GM21576 (cell line): Measurements from ENCODE around the gene PRDM1.

Source experiments
- ATAC-seq: cut with Tn5 transposase; IDR thresholded peaks from one replicate; pipeline ENCODE4 v1.9.1; 2021; ENCODE audit warnings: mild to moderate bottlenecking, moderate library complexity; ENCODE audit not compliant: unreplicated experiment

The PRDM1 gene

DNA sequence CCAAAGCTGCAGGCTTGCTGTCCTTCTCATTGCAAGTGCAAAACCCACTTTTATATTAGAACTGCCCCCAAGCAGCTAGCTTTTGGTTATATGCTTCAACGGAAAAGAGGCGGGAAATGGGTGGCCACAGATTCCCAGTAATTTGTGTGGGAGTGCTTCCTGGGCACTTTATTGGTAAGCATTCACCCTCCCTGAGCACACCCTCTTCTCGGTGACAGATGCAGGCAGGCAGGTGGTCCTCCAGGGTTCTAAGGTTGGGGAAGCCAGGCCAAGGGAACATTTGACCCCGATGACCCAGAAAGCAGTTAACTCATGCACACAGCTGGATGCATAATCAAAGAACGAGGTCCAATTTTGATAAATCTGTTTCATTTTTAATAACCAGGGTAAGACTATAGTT is 29.1 kb downstream of the PRDM1 start:
- no peak for ATAC-seq

DNA sequence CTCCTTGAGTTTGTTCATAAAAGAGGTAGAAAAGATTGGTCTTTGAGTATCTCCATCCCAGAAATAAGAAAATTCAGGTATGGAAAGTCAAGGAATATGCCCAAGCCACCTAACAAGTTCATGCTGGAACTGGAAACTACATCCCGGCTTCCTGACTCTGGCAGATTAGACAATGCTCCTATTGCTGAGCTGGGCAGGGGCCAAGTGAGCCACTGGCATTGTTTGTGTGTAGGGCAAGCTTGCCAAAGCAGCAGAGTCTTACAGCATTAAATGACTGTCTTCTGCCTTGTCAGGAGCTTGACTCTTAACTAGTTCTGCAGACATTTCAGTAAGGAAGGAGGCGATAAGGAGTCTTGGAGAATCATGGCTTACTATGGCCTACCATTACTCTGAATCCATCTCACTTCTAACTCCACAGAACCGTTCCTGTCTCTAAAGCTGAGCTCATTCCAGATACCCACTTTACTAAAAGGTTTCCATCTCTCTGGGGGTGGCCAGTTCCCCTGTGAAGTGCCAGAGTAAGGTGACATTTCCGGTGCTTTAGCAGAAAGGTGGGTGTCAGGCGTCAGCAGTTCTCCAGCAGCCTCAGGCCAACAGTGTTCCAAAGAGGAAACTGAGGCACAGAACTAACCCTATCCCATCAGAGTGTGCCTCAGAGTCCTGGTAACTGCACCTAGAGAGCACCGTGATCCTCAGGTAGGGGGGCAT is 30.1 kb downstream of the PRDM1 start:
- ATAC-seq = no peak

GRCh38 chr6:106117579-106117978 is 31.4 kb downstream of the PRDM1 start:
- ATAC-seq = peak; percentile 50

GRCh38 chr6:106118835-106119431 is 32.8 kb downstream of the PRDM1 start:
- ATAC-seq = no peak

DNA sequence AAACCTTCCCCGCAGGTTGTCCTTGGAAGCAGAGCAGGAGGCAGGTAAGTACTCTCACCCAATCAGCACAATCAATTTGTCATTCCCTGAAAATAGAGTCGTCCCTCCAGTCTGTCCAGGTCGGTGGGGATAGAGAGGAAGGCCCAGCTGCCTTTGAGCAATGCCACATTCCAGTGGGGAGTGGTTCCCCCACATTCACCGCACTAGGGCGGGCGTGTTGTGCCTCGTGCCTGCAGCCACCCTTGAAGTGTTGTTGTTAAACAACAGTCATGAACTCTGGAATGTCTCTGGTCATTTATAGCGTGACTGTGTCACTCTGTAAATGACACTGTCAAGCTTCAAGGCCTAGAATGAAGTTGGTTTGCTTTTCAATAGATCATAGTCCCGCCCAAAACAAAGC is 33.4 kb downstream of the PRDM1 start:
- no peak for ATAC-seq

DNA sequence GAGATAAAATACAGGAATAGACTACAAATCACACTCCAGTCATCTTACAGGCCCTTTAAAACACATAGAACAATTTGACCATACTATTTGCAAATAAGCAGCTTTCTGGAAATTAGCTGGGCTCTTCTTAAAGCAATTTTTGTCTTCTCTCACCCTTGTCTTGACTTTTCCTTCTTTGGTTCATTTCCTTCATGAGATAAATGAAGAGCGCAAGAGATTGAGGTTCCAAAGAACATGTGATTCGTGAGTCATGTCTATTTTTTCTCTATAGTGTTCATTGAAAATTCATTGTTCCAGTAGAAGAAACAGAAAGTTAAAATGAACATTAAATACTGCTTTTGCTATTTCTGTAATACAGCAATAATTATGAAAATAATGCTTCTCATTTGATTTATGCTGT is 33.9 kb downstream of the PRDM1 start:
- no peak for ATAC-seq

DNA sequence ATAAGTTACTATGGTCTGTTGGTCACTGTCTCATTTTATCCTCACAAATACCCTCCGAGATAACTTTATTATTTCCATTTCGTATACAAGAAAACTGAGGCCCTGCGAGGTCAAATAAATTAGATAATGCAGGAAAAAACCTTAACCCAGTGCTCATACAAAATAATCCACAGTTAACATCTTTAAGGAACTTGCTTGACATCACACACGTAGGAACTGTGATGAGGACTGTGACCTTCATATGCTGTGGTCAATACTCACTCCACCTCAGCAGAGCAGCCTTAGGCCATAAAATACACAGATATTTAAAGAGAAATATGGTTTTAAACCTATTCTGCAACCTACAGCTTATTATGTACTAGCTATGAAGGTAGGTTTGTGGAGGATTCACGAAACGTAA is 34.3 kb downstream of the PRDM1 start:
- ATAC-seq = no peak

DNA sequence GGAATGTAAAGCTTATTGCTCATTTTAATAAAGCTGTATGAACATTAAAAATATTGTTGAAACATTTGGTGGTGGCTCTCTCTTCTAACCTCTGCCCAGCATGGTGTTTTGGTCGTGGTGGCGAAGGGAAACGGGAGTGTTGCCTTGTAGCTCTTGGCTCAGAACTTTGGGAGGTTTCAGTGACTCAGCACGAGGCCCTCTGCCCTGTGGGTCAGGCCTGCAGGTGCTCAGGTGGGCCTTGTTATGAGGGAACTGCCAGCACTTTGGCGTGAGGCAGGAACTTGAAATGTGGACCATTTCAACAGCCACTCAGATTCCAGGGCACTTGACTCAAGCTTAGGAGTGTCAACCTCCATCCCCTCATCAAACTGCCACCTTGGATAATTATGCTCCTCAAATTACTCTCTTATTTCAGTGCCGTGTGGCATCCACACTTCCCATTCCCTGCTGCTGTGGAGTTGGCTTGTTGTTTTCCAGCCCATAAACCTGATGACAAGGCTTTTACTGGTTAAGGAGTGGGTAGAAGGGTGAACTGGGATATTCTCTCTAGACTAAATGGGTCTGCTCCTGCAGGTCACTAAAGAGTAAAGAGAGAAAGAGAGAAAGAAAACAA is 36.3 kb downstream of the PRDM1 start:
- no peak for ATAC-seq

DNA sequence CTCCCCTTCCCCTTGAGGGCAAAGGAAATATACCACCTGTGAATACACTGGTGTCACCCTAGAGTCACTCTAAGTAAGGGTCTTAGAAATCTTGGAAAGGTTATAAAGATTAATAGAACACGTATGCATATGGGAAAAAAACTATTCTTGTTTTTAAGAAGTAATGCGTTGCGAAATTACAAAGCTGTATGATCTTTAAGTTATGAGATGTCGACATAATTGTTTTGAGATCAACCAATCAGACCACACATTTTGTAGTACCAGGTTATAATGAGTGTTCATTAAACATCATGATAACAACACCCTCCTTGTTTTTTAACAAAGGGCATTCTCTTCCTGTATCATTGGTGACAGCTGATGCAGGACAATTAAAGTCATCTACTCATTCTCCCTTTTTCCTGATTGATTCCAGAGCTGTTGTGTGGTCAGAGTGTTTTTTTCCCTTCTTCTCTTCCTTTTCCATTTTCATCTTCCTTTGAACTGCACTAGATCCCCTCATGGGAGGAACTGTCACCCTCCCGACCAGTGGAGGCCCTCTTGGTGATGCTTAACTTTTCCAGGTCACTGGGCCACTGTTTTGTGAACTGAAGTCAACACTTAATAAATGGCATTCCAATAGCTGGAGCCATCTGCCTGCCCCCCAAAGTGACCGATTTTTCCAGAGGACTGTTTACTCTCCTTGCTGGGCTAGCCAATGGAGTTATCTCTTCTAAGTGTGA is 37.0 kb downstream of the PRDM1 start:
- no peak for ATAC-seq

DNA sequence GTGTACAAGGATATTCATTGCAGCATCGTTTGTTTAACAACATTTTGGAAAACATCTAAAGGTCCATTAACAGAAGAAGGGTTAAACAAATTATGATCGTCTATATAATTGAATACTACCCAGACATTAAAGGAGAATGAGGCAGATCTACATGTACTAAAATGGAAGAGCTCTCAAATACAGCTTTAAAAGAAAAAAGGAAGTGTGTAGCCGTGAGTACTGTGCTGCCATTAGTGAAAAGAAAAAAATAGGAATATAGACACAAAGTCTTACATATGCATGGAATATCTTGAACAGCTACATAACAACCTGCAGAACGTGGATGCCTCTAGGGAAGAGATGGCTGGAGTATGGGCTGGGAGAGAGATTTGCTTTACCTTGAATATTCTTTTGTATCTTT is 37.9 kb downstream of the PRDM1 start:
- no peak for ATAC-seq

- ATAC-seq = no peak
Measured at GRCh38 chr6:106124437-106125430, 38.6 kb downstream of the PRDM1 start.

GRCh38 chr6:106125925-106126435 is 39.8 kb downstream of the PRDM1 start:
- ATAC-seq = peak; percentile 52

DNA sequence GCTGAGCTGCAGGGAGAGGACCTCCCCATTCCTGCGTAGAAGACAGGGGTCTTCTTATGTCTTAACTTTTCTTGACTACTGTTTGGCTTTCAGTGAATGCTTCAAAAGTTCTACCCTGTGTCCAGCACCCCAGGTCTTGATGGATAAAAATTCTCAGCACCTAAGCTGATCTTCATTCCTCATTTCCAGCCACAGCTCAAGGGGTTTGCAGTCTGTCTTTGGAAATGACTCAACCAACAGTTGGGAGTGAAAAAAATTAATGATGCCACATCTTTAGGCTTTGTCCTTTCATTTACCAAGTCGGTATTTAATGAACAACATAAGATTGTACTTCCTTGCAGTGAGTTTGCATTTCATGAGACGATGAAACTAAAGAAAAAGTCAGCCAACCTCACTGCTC is 40.3 kb downstream of the PRDM1 start:
- ATAC-seq = no peak

GRCh38 chr6:106128981-106129781 is 43.0 kb downstream of the PRDM1 start:
- ATAC-seq = no peak

DNA sequence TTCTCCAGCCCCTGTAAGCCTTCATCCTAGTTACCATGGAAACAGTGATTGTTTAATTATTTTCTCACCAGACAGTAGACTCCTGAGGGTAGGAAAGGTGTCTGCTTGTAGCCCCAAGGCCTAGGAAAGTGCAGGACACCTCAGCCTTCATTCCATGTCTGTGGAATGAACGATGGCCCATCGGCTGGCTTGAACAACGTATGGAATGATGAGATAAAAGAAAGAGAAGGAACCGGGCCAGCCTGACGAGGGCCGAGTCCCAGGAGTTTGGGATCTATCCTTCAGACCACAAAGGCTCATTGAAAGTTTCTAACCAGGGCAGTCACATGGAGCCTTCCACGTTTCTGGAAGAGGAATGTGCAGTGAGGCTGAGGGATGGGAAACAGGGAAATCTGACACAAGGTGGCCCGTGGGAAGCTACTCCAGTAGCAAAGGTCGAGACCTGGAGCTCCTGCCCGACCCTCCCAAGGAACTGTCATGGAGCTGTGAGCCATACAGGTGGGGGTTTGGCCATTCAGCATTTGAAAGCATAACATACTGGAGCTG is 46.1 kb downstream of the PRDM1 start:
- ATAC-seq = no peak

DNA sequence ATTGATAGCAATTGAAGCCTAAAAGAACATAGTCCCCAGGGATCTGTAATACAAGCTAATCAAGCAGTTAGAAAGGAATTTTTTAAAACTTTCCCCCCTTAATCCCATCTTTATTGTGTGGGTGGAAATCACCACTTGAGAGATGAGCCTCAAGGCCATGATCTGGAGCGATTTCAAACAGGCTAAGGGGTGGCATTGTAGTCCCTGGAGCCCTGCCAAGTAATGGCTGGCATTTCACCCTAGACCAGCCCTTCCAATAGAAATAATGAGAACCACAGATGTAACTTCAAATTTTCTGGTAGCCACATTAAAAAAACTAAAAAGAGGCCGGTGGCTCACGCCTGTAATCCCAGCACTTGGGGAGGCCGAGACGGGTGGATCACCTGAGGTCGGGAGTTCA is 46.9 kb downstream of the PRDM1 start:
- ATAC-seq = no peak

DNA sequence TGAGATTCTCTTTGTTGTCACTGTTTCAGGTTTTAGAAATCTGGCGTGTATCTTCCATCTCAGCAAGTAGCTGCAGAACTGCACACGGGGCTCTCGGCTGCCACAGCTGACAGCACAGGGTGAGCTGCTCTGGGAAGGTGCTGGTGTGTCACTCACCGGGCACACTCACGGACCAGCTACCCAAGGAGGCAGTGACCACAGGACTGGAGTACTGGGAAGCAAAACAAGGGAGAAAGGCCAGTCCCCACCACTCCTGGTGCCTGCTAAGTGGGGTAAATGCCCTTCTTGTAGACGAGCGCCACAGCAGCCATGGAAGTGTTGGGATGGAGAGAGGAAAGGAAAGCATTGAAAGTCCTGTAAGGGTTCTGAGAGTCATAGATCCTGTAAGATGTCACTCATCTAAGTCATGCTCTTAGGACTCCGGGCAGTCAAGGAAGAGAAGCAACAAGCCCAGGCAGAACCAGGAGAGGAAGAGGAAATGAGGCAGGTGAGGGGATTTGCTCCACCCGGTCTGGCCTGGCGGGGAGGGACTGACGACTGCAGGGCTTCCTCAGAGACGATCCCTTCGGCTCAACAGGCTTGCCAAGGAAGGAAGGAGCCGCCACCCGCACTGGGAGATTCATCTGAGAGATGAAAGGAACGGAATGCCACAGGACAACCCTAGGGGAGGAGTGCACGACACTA is 48.1 kb downstream of the PRDM1 start:
- no peak for ATAC-seq

DNA sequence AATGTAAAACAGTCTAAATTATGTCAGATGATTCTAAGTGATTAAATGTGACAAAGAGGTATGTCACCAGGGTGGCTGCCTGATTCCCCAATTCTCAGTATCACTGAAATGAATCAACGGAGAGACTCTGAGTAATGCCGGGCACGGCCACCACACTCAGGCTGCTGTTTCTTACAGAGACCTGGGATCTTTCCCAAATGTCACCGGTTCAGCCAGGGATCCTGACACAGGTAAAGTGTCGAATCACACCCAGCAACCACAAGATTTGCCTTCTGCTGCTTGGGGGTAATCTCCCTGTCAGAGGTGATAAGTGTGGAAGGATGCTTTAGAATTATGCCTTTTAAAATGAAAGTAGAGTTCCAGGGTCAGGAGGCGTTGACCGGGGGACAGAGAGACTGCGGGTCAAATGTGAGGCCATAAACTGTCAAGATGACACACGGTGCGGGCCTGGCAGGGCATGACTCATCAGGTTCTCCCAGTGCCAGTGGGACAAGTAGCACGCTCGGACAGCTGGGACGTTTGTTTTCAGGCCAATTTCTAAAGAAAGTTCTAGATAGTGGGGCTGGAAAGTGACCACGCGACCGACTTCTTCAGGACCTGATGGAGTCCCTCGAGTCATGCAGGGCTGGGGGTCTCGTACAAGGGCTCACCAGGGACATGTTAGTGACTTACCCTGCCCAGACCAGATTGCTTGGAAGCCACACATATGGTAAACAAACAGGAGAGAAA is 48.9 kb downstream of the PRDM1 start:
- no peak for ATAC-seq
